ENCODE results near the gene LINS1.
"Not testable (repeated sequence)": the region's sequence is repeated elsewhere in the genome, so short reads cannot be mapped to it uniquely, and the experiment has no call there.

Gene LINS1

GRCh38 chr15:100601617-100602063 is 344 bp downstream of the LINS1 start:
- DNase-seq (ENCODE audit: low read depth, low spot score) = no peak

- DNase-seq (ENCODE audit: low read depth, low spot score) = no peak
Measured at GRCh38 chr15:100601163-100601562, 821 bp downstream of the LINS1 start.

- no peak for DNase-seq (ENCODE audit: low read depth, low spot score)
Measured at GRCh38 chr15:100598655-100599054, 3.3 kb downstream of the LINS1 start.

GRCh38 chr15:100597862-100598261 is 4.1 kb downstream of the LINS1 start:
- no peak for DNase-seq (ENCODE audit: low read depth, low spot score)

- DNase-seq (ENCODE audit: low read depth, low spot score) = peak; percentile 93
Measured at GRCh38 chr15:100596792-100597191, 5.2 kb downstream of the LINS1 start.

- no peak for DNase-seq (ENCODE audit: low read depth, low spot score)
Measured at GRCh38 chr15:100595964-100596363, 6.0 kb downstream of the LINS1 start.

- DNase-seq (ENCODE audit: low read depth, low spot score) = no peak
Measured at GRCh38 chr15:100593431-100593830, 8.6 kb downstream of the LINS1 start.

- DNase-seq (ENCODE audit: low read depth, low spot score) = no peak
Measured at GRCh38 chr15:100592898-100593297, 9.1 kb downstream of the LINS1 start.

GRCh38 chr15:100591835-100592234 is 10.1 kb downstream of the LINS1 start:
- no peak for DNase-seq (ENCODE audit: low read depth, low spot score)

- not testable (repeated sequence) for DNase-seq (ENCODE audit: low read depth, low spot score)
Measured at GRCh38 chr15:100591163-100591562, 10.8 kb downstream of the LINS1 start.

- no peak for DNase-seq (ENCODE audit: low read depth, low spot score)
Measured at GRCh38 chr15:100588638-100589242, 13.2 kb downstream of the LINS1 start.

GRCh38 chr15:100580414-100580813 is 21.6 kb downstream of the LINS1 start:
- DNase-seq (ENCODE audit: low read depth, low spot score) = no peak

- no peak for DNase-seq (ENCODE audit: low read depth, low spot score)
Measured at GRCh38 chr15:100573526-100573925, 28.5 kb downstream of the LINS1 start.

GRCh38 chr15:100572362-100572983 is 29.5 kb downstream of the LINS1 start:
- DNase-seq (ENCODE audit: low read depth, low spot score) = no peak

- DNase-seq (ENCODE audit: low read depth, low spot score) = no peak
Measured at GRCh38 chr15:100571592-100572167, 30.3 kb downstream of the LINS1 start.

- DNase-seq (ENCODE audit: low read depth, low spot score) = no peak
Measured at GRCh38 chr15:100570735-100571313, 31.2 kb downstream of the LINS1 start.

GRCh38 chr15:100570275-100570674 is 31.7 kb downstream of the LINS1 start:
- DNase-seq (ENCODE audit: low read depth, low spot score) = no peak

- no peak for DNase-seq (ENCODE audit: low read depth, low spot score)
Measured at GRCh38 chr15:100569391-100569790, 32.6 kb downstream of the LINS1 start.

- no peak for DNase-seq (ENCODE audit: low read depth, low spot score)
Measured at GRCh38 chr15:100566850-100567628, 34.9 kb downstream of the LINS1 start.

- DNase-seq (ENCODE audit: low read depth, low spot score) = no peak
Measured at GRCh38 chr15:100565591-100565990, 36.4 kb downstream of the LINS1 start.

- no peak for DNase-seq (ENCODE audit: low read depth, low spot score)
Measured at GRCh38 chr15:100560323-100560722, 41.7 kb downstream of the LINS1 start.

GRCh38 chr15:100559330-100559729 is 42.7 kb downstream of the LINS1 start:
- no peak for DNase-seq (ENCODE audit: low read depth, low spot score)
